ENCODE data around the gene NKX2-3. TPM values are rescaled to one million over a fixed set of nuclear protein-coding genes. Genes with fewer than 3 reads are reported as not detected.

NKX2-3 gene
- total RNA-seq, 1 donor from 2014 or later: 2.8 TPM

DNA sequence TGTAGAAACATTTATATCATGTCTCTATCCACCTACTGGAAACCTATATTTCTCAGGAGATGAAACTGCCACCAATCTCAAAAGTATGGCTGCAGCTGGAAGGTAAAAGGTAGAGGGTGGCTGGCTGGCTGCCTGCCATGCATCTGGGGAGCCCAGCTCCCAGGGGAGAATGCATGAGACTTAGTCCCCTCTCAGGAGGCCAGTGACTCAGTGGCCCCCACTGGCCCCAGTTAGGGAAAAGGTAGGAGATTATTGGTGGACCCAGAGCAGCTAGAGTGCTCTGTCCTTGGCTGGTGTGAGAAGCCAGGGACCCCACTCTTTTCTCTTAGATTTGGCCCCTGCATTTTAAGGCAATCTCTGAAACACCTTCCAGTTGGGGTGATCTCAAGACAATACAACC, 6.8 kb upstream of the NKX2-3 start:
- no peak for DNase-seq (ENCODE audit: low spot score)

DNA sequence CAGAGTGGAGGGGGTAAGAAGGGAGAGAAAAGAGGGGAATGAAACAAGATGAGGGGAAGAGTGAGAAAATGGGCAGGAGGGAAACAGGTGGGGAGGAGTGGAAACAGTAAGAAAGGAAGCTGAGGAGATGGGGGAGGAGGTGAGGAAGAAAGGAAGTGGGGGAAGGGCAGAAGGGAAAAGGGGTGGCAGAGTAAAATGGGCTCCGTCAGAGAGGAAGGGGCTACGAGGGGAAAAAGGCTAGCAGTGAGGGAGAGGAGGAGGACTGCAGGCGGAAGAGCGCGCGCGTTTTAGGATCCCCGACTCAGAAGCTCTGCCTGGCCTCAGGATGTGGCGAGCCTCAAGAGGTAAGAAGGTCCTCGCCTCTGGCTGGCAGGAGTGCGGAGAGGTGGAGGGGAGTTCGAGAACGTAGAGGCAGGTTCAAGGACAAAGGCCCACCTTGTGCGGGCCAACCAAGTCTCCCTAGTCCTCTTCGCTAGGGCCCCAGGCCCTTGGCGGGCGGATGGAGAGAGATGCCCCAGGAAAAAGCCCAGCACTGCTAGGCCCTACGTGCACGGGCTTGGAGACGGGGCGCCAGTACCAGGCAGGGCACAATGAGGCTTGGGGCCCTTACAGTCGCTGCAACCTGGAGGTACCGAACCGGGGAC, 5.8 kb upstream of the NKX2-3 start:
- DNase-seq (ENCODE audit: low spot score): no peak

- no peak for DNase-seq (ENCODE audit: low spot score)
Observed at GRCh38 chr10:99527526-99528493, 4.9 kb upstream of the NKX2-3 start.

DNA sequence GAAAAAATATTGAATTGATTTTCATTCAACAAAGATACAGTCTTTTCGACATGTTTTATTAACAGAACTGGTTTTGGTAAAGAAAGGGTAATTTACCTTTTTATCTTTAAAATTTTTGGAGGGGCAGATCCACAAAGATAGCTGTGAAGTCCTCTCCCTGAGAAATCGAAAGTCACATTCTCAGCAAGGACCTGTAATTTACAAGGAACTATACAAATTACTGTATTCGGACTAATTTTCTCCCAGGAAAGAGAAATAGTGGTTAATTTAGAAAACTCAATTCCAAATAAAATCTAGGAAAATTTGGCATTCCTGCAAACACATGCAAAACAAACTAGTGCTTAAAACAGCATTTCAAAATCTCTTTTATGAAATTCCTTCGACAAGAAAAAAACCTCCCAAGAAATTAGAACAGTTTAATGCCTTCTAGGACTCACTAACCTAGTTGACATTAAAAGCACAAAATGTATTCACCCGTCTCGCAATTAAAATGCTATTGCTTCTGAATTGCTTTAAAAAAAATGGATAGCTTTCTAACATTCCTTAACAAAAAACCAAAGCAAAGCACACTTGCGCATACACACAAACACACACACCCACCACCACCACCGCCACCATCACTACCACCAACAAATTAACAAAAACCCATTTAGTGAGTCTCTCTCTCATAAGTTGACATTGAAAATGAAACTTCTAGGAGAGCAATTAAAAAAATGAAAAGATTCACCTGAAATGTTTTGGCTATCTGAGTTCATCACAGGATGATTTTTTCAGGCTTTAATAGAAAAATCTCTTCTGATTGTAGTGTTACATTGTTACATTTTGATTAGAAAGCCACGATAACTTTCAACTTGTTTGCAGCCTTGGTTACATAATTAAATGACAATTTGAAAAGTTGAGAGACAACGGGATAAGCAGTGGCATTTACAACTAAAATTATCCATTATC, 4.0 kb upstream of the NKX2-3 start:
- no peak for DNase-seq (ENCODE audit: low spot score)

- DNase-seq (ENCODE audit: low spot score): no peak
Observed at GRCh38 chr10:99529591-99530107, 3.1 kb upstream of the NKX2-3 start.

DNA sequence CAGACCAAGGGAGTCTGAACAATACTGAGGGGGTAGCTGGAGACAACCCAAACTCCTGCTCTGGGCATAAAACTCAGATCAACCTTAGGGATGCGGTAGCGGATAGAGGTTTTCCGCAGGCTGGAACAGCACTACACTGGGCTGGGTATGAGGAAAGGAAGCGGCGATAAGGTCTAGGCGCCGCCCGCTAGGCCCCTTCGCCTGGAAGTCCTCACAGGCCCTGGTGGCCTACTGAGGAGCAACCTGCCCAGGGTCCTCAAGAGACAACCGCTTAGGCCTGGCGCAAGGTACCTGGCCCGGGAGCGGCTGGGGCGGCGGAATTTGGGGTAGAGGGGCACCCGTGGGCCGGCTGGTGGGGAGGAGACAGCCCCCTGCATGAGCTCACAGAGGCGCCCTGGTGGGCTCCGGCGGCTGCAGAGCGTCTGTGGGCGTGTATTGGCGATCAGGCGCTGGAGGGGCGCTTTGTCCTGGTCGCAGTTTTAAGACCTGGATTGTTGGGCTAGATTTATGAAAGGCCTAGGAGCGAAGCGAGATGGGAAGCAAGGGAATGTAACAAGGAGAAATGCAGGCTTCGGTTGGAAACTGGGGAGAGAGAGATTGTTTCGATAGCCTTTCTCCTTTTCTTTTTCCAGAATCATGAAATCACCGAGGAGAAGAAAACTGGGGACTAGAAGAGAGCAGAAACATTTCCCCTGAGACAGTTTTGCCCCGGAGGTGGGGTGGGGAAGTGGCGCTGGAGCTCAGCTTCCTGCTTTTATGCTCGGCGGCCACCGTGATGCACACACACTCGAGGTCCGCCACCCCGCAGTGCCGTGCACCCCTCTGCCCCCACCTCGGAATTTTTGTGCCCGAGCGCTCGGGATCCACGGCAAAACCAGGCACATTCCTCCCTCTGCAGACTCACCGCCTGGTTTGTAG, 2.4 kb upstream of the NKX2-3 start:
- no peak for DNase-seq (ENCODE audit: low spot score)

DNA sequence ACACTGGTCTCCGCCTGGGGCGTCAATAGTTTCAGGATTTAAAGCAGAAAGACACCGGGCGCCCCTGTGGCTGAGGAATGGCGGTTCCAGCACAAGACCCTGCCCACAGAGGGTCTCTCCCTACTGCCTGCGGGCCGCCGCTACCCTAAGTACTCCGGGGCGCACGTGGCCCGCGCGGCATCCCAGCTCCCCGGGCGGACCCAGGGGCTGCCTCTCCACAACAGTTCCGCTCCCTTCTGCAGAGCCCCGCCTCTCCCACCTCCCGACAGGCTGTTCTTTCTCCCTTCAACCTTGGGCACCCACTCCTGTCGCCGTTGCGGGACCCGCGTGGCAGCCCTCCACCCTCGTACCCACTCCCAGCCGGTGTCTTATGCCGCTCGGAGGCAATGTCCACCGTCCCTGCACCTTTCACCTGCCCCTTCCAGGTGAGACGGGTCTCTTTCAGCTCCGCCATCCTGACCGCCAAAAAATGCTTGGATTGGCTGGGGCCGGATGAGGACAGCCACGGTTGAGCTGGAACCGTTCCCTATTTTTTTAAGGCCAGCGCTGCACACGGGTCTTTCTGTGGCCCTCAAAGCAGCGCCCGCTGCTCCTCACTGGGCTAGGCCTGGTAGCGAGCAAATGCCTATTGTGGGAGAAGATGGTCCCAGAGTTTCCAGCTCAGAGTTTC, 1.6 kb upstream of the NKX2-3 start:
- no peak for DNase-seq (ENCODE audit: low spot score)

DNA sequence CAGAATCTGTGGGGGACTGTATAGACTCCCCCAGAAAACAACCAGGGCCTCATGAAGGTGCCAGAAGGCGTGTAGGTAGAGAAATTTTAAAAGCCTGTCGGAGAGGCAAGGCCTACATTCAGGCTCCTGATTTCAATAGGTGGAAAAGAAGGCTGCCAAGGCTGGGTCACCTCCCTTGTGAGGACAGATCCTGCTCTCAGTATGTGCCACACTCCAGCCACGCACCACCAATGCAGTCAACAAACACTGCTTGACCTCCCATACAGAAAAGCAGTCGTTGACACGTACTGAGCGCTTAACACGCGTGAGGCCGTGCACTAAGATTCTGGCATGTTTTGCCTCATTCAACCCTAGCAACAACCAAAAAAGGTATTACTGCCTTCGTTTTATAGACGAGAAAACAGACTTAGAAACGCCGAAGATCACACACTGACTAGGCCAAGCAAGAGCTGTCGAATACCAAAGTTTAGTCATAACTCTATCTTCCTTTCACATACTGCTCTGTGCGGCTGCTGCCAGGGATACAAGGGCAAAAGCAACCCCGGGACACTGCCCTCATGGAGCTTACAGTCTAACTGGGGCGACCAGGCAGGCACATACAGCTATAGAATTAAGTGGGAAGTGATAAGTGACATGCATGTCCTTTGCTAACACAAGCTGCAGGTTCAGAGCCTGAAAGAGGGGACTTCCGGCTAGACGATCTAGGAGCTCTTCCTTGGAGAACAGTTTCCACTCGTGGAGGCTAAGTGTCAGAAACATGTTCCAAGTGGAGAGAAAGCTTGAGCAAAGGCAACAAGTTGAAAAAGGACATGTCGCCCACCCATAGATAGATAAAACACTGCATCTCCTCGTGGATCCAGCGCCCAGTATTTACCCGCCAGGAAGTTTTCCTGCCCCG, 797 bp upstream of the NKX2-3 start:
- DNase-seq (ENCODE audit: low spot score): no peak

DNA sequence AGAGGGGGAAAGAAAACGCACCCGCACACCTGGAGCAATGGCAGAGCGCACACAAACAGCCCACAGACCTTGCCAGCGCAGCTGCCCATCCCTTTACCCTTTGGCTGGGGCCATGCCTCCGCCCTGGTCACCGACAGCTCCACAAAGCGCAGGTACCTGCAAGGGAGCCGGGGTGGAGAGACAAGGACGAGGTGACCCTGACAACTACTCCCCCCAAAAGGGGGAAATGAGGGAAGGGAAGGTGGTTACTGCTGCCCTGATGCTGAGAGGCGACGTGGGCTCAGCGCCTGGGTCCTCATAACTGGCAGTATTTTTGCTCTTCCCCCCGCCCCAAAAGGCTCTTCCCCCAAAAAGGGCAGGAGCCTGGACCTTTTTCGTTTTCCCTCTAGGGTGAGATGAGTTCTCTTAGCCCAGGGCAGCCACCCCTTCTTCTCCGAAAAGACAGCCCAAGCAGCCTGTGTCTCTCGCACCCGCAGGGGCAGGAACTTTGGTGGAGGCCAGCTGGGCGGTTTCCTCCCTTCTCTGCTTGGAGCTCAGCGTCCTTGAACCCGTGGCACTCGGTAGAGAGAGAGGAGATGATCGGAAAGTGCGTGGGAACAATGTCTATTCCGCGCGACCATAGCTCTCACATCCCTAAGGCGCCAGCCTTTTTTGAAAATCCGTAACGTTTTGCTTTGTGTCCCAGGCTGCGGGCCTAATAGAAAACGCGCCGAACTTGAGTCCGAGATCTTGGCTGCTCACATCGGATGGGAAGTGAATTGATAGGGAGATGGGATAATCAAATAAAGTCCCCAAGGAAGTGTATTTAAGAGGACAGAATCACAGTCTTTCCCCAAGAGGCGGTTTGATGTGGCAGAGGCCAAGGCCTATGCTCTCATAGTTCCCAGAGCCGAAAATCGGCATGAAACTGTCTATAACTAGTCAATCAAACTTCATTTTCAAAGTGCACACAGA, 1.0 kb downstream of the NKX2-3 start:
- no peak for DNase-seq (ENCODE audit: low spot score)

DNA sequence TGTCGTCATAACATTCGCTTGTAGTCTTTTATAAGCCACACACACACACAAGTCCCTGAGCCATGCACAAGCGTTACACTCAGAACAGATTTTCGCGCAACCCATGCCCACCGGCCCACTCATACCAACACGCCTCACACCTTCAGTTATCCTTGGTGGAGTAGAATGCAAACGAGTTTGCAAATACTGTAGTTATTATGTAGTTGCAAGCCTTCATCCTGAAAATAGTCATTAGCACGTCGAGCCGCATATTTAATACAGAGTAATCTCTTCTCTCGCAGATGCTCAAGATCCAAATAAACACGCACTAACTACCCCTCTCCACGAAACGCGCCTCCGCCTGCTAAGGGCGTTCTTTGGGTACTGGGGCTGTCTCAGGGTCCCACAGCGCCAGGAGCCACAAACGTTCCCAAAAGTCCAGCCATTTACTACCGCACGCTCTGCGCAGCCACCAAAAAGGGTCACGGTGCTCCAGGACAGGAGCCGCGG, 1.8 kb downstream of the NKX2-3 start:
- no peak for DNase-seq (ENCODE audit: low spot score)

- no peak for DNase-seq (ENCODE audit: low spot score)
Observed at GRCh38 chr10:99534939-99535763, 2.4 kb downstream of the NKX2-3 start.

DNA sequence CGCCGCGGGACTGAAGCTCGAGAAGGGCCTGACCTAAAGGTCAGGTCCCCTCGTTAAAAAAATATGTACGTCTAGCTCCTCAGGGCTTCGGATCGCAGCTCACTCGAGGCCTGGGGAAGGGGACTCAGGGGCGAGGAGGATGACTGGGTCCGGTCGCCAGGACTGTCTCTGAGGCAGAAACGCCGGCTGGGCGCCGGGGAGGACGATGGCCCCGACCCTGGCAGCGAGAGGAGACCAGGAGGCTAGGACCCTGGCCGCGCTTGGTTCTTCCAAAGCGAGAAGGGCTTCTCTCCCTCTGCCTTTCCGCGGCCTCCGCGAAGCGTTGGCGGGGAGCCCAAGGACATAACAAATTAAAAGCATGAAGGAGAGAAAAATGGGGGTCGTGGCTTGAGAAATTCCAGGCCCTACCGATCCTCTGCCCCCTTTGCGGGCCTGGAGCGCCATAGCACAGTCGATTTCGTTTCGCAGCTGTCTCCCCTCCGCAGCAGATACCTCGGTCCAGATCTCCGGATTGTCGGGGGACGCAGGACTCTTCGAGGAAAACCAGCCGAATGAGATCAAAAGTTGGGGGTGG, 3.1 kb downstream of the NKX2-3 start:
- no peak for DNase-seq (ENCODE audit: low spot score)

DNA sequence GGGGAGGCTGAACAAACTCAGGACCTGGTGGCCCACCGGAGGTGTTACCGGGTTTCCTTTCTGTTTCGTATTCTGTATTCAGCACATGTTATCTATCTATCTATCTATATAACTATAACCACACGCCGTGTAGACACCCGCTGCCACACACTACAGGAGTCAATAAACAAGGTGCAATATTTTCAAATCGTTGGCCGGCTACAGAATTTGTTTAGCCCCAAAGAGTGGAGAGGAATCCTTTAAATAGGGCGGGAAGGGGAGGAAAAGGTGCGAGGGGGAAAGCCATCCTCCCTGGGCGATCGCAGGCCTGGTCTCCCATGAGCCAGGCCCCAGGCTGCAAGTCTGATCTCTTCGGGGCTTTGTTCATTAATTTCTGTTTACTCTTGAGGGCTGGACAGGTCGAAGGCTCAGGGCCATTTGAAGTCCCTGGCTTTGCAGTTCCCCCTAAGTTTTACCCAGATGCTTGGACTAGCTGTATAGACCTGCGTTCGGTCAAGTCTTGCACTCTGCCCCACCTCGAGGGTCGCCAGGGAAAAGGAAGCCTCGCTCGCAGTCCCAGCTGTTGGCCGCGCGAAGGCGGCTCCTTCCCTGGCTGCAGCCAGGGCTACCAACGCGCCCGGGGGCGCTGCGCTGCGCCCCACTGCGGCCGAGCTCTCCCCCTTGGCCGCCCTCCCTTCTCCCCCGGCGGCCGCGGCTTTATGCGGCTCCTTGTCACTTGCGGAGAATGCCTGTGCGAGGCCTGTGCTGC, 3.8 kb downstream of the NKX2-3 start:
- DNase-seq (ENCODE audit: low spot score): no peak

- no peak for DNase-seq (ENCODE audit: low spot score)
Observed at GRCh38 chr10:99537086-99537988, 4.6 kb downstream of the NKX2-3 start.
